PC-9 (cell line): ENCODE measurements around the gene TNK2.
"Not testable (repeated sequence)": the region's sequence is repeated elsewhere in the genome, so short reads cannot be mapped to it uniquely, and the experiment has no call there.

ENCODE experiments used
- CTCF ChIP-seq: fragments of 200-600 bp; sonication (generic); conservative IDR thresholded peaks from 2 replicates; pipeline ENCODE4 v1.6.1; 2017; ENCODE audit warnings: mixed run types, antibody characterized with exemption, mild to moderate bottlenecking, moderate library complexity
- EZH2 ChIP-seq: fragments of 200-600 bp; sonication (generic); IDR thresholded peaks from 2 replicates; pipeline ENCODE4 v1.8.0; 2017; ENCODE audit warnings: antibody characterized with exemption, low read depth

GRCh38 chr3:195824425-195825190, 83.7 kb downstream of the TNK2 start:
- TF ChIP-seq CTCF, EZH2: not testable (repeated sequence)
